Mammary epithelial cell (primary cell): ENCODE data around the gene NCOA5.

Source experiments
- CTCF ChIP-seq, 2 donors: IDR thresholded peaks in 1 of 2; conservative IDR thresholded peaks in 1 of 2; 2 replicates each; pipeline ENCODE4 v1.5.1; 2011 to 2012; ENCODE audit warnings: inconsistent platforms in 2 of 2, low read length in 2 of 2, mild to moderate bottlenecking in 2 of 2, control low read depth in 1 of 2, low read depth in 1 of 2; ENCODE audit not compliant: insufficient read depth in 1 of 2; ENCODE audit errors: extremely low read depth in 1 of 2
- EZH2 ChIP-seq: IDR thresholded peaks from 2 replicates; pipeline ENCODE4 v1.6.1; 2012; ENCODE audit warnings: low read length, inconsistent platforms, borderline replicate concordance

GRCh38 chr20:46037036-46037435 lies 52.7 kb downstream of the NCOA5 start:
- no peak for TF ChIP-seq CTCF (conservative IDR thresholded peaks at IDR 0.05 in 1 of 2, IDR thresholded peaks at IDR 0.05 in 1 of 2; ENCODE audit: extremely low read depth in 1 of 2, insufficient read depth in 1 of 2, low read depth in 1 of 2, low read length in 2 of 2)
- TF ChIP-seq EZH2, result no peak
